Measurements from ENCODE around the gene ANKRD13D.
A peak's percentile ranks its signal among the peaks of the same experiment; 100 is the strongest.
"Not testable (repeated sequence)": the region's sequence is repeated elsewhere in the genome, so short reads cannot be mapped to it uniquely, and the experiment has no call there.

ANKRD13D gene

GRCh38 chr11:67312187-67313021, 23.3 kb downstream of the ANKRD13D start:
- no peak overlapping the region for H3K4me3 ChIP-seq (ENCODE audit: low read depth, low read length)
- no peak for DNase-seq (ENCODE audit: low read depth)

GRCh38 chr11:67313125-67313890, 24.2 kb downstream of the ANKRD13D start:
- H3K4me3 ChIP-seq (ENCODE audit: low read depth, low read length): no peak overlapping the region
- no peak for DNase-seq (ENCODE audit: low read depth)

DNA sequence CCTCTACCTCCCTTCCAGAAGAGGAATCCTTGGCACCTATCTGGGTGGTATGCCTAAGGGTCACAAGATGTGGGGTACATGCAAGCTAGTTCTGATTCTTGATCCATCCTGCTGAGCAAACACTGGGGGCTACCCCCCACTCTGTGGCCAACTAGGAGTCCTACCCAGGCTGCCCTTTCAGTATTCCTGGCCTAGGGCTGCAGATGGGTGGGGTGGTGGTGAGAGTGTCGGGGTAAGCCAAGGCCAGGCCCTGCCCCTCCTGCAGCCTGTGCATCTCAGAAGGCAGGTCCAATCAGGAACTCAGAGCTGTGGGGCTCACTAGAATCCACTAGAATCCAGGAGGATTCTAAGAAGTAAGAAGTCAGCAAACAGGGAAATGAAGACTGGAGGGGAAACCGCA, 25.1 kb downstream of the ANKRD13D start:
- H3K4me3 ChIP-seq (ENCODE audit: low read depth, low read length): no peak overlapping the region
- DNase-seq (ENCODE audit: low read depth): no peak

- DNase-seq (ENCODE audit: low read depth): no peak
- H3K4me3 ChIP-seq (ENCODE audit: low read depth, low read length): no peak overlapping the region
Measured at GRCh38 chr11:67315325-67315909, 26.3 kb downstream of the ANKRD13D start.

DNA sequence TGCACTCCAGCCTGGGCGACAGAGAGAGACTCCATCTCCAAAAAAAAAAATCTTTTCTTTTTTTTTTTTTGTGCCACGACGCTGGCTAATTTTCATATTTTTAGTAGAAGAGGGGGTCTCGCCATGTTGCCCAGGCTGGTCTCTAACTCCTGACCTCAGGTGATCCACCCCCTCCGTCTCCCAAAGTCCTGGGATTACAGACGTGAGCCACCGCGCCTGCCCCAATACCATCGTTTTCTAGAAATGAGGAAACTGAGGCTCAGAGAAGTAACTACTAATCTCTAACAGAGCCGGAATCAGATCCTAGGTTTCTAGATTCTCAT, 27.7 kb downstream of the ANKRD13D start:
- H3K4me3 ChIP-seq (ENCODE audit: low read depth, low read length): peak overlapping the region; percentile 84
- DNase-seq (ENCODE audit: low read depth): no peak

- peak overlapping the region; percentile 84 for H3K4me3 ChIP-seq (ENCODE audit: low read depth, low read length)
- peak; percentile 59 for DNase-seq (ENCODE audit: low read depth)
Measured at GRCh38 chr11:67317205-67317887, 28.2 kb downstream of the ANKRD13D start.

DNA sequence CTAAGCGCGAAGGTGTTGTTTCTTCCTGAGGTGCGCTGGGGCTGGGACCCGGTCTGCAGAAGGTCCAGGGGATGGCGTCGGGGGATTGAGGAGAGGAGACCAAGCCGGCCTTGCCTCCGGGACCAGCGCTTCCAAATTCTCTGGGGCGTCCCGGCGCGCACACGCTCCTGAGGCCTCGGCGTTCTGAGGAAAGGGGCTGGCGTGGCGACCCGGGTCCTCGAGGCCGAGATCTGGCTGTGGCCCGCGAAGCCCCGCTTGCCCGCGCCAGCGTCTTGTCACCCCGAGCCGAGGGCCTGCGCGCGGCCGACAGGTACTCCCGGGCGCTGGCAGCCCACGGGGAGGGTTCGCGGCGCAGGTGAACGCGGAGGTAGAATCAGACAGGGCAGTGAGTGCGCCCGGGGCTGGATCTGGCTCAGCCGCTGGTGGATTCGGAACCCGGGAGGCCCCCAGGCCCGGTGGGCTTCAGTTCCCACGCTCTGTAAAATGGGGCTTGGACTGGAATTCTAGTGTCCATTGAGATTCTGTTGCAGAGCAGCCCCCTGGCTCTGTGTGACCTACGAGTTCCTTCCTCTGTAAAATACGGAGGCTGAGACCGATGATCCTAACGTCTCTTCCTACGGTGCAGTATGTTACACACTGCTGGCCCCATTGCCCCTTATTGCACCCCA, 28.9 kb downstream of the ANKRD13D start:
- DNase-seq (ENCODE audit: low read depth): no peak
- H3K4me3 ChIP-seq (ENCODE audit: low read depth, low read length): peak overlapping the region; percentile 84

GRCh38 chr11:67318876-67319275, 29.8 kb downstream of the ANKRD13D start:
- H3K4me3 ChIP-seq (ENCODE audit: low read depth, low read length); DNase-seq (ENCODE audit: low read depth): not testable (repeated sequence)

DNA sequence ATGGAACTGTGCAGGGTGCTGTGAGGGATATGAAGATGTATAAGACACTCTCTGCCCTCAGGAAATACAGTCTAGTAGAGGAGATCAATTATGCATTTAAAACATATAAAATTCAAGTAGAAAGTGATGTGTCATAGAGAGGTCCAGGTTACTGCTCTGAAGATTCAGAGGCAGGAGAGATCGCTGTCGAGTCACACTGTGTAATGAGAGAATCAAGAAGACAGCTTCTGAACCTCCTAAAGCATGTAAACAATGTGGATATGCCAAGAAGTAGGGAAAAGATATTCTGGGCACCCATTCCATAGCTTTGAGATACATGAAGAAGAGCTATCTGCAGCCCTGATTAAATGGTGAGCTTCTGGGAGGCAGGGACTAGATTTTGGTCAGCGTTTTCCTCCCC, 30.9 kb downstream of the ANKRD13D start:
- DNase-seq (ENCODE audit: low read depth): no peak
- no peak overlapping the region for H3K4me3 ChIP-seq (ENCODE audit: low read depth, low read length)

GRCh38 chr11:67320691-67321090, 31.6 kb downstream of the ANKRD13D start:
- H3K4me3 ChIP-seq (ENCODE audit: low read depth, low read length): no peak overlapping the region
- no peak for DNase-seq (ENCODE audit: low read depth)

DNA sequence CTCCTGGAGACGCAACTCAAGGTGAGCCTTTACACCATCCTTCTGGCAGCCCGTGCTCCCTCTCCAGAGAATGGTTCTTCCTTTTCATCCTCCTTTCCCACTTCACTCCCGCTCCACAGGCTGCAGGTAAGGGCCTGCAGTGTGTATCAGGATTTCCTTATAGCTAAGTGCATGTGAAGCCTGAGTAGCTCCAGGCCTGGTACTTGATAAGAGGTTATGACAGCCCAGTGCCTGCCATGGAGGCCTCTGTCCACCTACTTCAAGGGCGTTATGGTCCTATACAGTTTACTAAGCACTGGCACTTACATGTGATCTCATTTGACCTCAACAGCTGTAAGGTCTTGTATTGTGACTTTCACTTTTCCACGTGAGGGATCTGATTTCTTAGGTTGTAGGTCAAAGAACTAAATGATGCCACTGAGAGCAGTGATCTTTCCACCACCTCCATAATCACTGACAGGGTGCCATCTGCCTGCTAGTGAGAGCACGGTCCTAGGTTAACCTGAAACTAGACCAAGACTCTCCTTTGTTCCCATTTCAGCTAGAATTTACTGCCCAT, 32.3 kb downstream of the ANKRD13D start:
- no peak for DNase-seq (ENCODE audit: low read depth)
- H3K4me3 ChIP-seq (ENCODE audit: low read depth, low read length): no peak overlapping the region

DNA sequence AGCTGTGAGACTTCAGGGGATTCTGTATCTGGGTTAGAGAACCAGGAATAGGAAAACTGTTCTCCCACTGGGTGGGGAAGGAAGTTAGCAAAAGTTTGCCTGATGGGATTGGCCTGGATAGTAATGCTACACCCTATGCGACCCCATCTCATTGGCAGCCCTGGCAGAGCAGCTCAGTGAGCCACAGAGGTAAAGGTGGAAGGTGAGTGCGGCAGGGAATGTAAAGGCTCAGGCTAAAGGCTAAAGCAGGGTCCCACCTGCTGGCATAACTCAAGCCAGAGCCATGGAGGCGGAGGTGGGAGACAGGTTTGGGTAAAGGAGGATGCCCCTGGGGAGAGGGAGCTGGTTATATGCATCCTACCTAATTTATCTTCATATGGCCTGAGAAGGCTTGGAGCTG, 32.9 kb downstream of the ANKRD13D start:
- H3K4me3 ChIP-seq (ENCODE audit: low read depth, low read length): no peak overlapping the region
- DNase-seq (ENCODE audit: low read depth): no peak

DNA sequence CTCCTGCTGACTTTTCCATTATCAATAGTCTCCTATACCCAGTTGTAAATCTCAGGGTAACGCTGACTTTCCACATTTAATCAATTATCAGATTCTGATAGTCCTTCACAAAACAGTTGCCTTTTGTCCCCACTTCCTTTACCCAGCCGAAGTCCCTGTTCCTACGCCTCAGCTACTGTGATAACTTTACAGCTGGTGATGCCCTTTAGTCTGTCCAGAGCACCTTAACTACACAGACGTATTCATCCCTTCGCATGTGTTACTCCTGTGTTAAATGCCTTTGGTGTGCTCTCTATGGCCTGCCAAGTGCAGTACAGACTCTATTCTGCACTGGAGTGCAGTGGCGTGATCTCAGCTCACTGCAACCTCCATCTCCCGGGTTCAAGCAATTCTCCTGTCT, 34.4 kb downstream of the ANKRD13D start:
- no peak for DNase-seq (ENCODE audit: low read depth)
- no peak overlapping the region for H3K4me3 ChIP-seq (ENCODE audit: low read depth, low read length)

- no peak for DNase-seq (ENCODE audit: low read depth)
- H3K4me3 ChIP-seq (ENCODE audit: low read depth, low read length): no peak overlapping the region
Measured at GRCh38 chr11:67332081-67332691, 43.1 kb downstream of the ANKRD13D start.

GRCh38 chr11:67337257-67337656, 48.2 kb downstream of the ANKRD13D start:
- no peak overlapping the region for H3K4me3 ChIP-seq (ENCODE audit: low read depth, low read length)
- no peak for DNase-seq (ENCODE audit: low read depth)

DNA sequence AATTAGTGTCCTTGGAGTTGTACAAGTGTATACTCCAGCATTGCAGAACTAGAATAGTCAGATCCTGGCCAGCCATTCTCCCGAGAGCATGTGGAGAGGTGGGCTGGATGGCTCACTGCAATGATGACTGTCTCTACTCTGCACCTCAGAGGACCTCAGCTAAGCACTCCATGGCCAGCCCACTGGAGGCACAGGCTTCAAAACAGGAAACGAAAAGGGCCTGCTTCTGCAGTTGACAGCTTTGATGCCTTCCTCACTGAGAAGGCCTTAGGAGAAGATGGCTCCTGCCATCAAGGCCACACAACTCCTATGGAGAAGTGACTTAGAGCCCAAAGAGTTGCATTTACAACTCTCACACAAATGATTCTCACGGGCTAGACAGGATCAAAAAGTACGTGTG, 55.2 kb downstream of the ANKRD13D start:
- no peak for DNase-seq (ENCODE audit: low read depth)
- no peak overlapping the region for H3K4me3 ChIP-seq (ENCODE audit: low read depth, low read length)

DNA sequence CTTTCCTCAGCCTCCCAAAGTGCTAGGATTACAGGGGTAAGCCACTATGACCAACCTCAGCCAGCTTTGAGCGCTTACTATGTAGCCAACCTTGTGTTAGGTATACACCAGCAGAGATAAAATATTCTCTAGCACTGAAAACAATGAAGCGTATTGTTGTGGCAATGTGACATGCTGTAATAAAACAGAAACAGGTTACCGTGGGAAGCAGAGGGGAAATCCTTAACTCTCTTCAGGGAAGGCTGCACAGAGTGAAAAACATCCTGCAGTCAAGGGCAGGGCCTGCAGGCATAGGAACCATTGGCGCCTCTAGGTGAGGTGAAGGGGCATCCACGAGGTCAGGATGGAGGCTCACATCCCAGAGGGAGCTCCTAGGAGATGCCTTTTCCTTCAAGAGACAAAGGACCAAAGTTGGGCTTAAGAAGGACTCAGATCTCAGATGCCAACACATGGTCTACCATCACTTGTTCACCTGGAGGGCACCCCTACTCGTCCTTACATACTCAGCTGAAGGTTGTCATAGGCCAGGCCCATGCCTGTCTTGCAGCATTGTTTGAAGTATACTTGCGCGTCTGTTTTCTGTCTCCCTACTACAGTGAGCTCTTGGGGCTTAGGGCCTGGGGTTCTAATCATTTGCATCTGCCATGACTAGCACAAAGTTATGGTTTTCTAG, 56.3 kb downstream of the ANKRD13D start:
- no peak for DNase-seq (ENCODE audit: low read depth)
- no peak overlapping the region for H3K4me3 ChIP-seq (ENCODE audit: low read depth, low read length)
